ACHN (cell line): Measurements from ENCODE around the gene SMIM24.
"Not testable (repeated sequence)": the region's sequence is repeated elsewhere in the genome, so short reads cannot be mapped to it uniquely, and the experiment has no call there.

Source experiments
- DNase-seq: peaks from one replicate; pipeline ENCODE4 v3.0.0-alpha.2; 2015
- in situ Hi-C: cut with HindIII; loops from 2 replicates; pipeline ENCODE4 v1.10.0; 2017; ENCODE audit warnings: low sequenced_read_pairs, low pct_ligation_motif_present, low pct_unique_long_range_greater_than_20kb

The SMIM24 gene

GRCh38 chr19:3480383-3481091 lies at the start of gene SMIM24:
TSS of gene SMIM24 (minus strand) at chr19:3480525. CDS start at chr19:3480463, 62 bp downstream.
- in situ Hi-C loops, result no loop called here
- no peak for DNase-seq

- in situ Hi-C loops, DNase-seq: not testable (repeated sequence)
Measured at GRCh38 chr19:3529299-3529698, 49.0 kb upstream of the SMIM24 start.

GRCh38 chr19:3528539-3529211 lies 48.4 kb upstream of the SMIM24 start:
- DNase-seq, result no peak
- in situ Hi-C loops, result no loop called here

GRCh38 chr19:3528080-3528479 lies 47.8 kb upstream of the SMIM24 start:
- in situ Hi-C loops, result no loop called here

GRCh38 chr19:3527238-3527910 lies 47.0 kb upstream of the SMIM24 start:
- DNase-seq, result no peak
- in situ Hi-C loops, result no loop called here

More at GRCh38 chr19:3528080-3528479, 47.8 kb upstream of the SMIM24 start:
- no peak for DNase-seq

GRCh38 chr19:3526507-3527237 lies 46.3 kb upstream of the SMIM24 start:
- no peak for DNase-seq
- in situ Hi-C loops, result no loop called here

- in situ Hi-C loops, result no loop called here
- no peak for DNase-seq
Measured at GRCh38 chr19:3524904-3525451, 44.7 kb upstream of the SMIM24 start.

GRCh38 chr19:3524078-3524842 lies 43.9 kb upstream of the SMIM24 start:
- in situ Hi-C loops, result no loop called here
- no peak for DNase-seq

- DNase-seq, result no peak
- in situ Hi-C loops, result no loop called here
Measured at GRCh38 chr19:3523361-3524077, 43.2 kb upstream of the SMIM24 start.

- DNase-seq, result no peak
- in situ Hi-C loops, result no loop called here
Measured at GRCh38 chr19:3522421-3523360, 42.4 kb upstream of the SMIM24 start.

- in situ Hi-C loops, result no loop called here
- no peak for DNase-seq
Measured at GRCh38 chr19:3521104-3521445, 40.8 kb upstream of the SMIM24 start.

- DNase-seq, result no peak
- in situ Hi-C loops, result no loop called here
Measured at GRCh38 chr19:3520166-3521103, 40.1 kb upstream of the SMIM24 start.

GRCh38 chr19:3519126-3519525 lies 38.8 kb upstream of the SMIM24 start:
- in situ Hi-C loops, result no loop called here
- no peak for DNase-seq

- in situ Hi-C loops, result no loop called here
- peak; percentile 18 for DNase-seq
Measured at GRCh38 chr19:3518659-3519058, 38.3 kb upstream of the SMIM24 start.

GRCh38 chr19:3518255-3518654 lies 37.9 kb upstream of the SMIM24 start:
- in situ Hi-C loops, result no loop called here
- DNase-seq, result no peak

GRCh38 chr19:3517638-3518037 lies 37.3 kb upstream of the SMIM24 start:
- no peak for DNase-seq
- in situ Hi-C loops, result no loop called here
